Parathyroid adenoma (tissue), 2 donors: Measurements from ENCODE around the gene VSIG10L.

Experiments used
- H2AFZ ChIP-seq: fragments of 300-600 bp; sonication (generic); one replicate; pipeline ENCODE4 v1.7.0; 2017; ENCODE audit warnings: antibody characterized with exemption, mild to moderate bottlenecking
- H3K27ac ChIP-seq: fragments of 300-600 bp; sonication (generic); one replicate; pipeline ENCODE4 v1.7.0; 2017
- H3K27me3 ChIP-seq: fragments of 300-600 bp; sonication (generic); one replicate; pipeline ENCODE4 v1.7.0; 2017; ENCODE audit warnings: low read length; ENCODE audit not compliant: control insufficient read depth, insufficient read depth
- H3K36me3 ChIP-seq: fragments of 300-600 bp; sonication (generic); one replicate; pipeline ENCODE4 v1.7.0; 2017; ENCODE audit warnings: low read length; ENCODE audit not compliant: control insufficient read depth, insufficient read depth
- H3K4me1 ChIP-seq: fragments of 300-600 bp; sonication (generic); one replicate; pipeline ENCODE4 v1.7.0; 2017; ENCODE audit warnings: control low read depth
- H3K4me2 ChIP-seq: fragments of 300-600 bp; sonication (generic); one replicate; pipeline ENCODE4 v1.7.0; 2017; ENCODE audit warnings: low read length
- H3K4me3 ChIP-seq: fragments of 300-600 bp; sonication (generic); one replicate; pipeline ENCODE4 v1.7.0; 2017; ENCODE audit warnings: low read depth, low read length
- H3K79me2 ChIP-seq: fragments of 300-600 bp; sonication (generic); one replicate; pipeline ENCODE4 v1.7.0; 2017; ENCODE audit warnings: control low read depth
- H3K9ac ChIP-seq: fragments of 300-600 bp; sonication (generic); one replicate; pipeline ENCODE4 v1.7.0; 2017; ENCODE audit warnings: mild to moderate bottlenecking
- H3K9me3 ChIP-seq: fragments of 300-600 bp; sonication (generic); one replicate; pipeline ENCODE4 v1.7.0; 2017; ENCODE audit warnings: low read length; ENCODE audit not compliant: control insufficient read depth
- CTCF ChIP-seq: fragments of 300-600 bp; sonication (generic); IDR thresholded peaks from one replicate; pipeline ENCODE4 v1.7.0; 2017; ENCODE audit warnings: antibody characterized with exemption, mild to moderate bottlenecking
- donor health status: primary hyperparathyroidism.

The VSIG10L gene

GRCh38 chr19:51296336-51297093 lies 45.4 kb downstream of the VSIG10L start:
- peak; percentile 22 for TF ChIP-seq CTCF
- H3K36me3 ChIP-seq, result no peaks in the 10 kb centered on the region

GRCh38 chr19:51295382-51296126 lies 46.4 kb downstream of the VSIG10L start:
- Histone ChIP-seq H3K9me3 (no peaks in the 10 kb centered on the region), H3K4me2 (no peak overlapping the region), H3K79me2 (no peaks in the 10 kb centered on the region), H3K4me1 (peaks cover 7% of the 10 kb centered on the region), H2AFZ (peak overlapping the region; percentile 82), H3K27ac (no peak overlapping the region), H3K9ac (no peak overlapping the region), H3K27me3 (no peaks in the 10 kb centered on the region), H3K4me3 (no peak overlapping the region), H3K36me3 (no peaks in the 10 kb centered on the region)
- no peak for TF ChIP-seq CTCF

More at GRCh38 chr19:51296336-51297093, 45.4 kb downstream of the VSIG10L start:
- no peaks in the 10 kb centered on the region for H3K79me2 ChIP-seq
- H2AFZ ChIP-seq, result peak overlapping the region; percentile 30
- no peak overlapping the region for H3K4me2 ChIP-seq
- no peaks in the 10 kb centered on the region for H3K27me3 ChIP-seq
- H3K9ac ChIP-seq, result no peak overlapping the region
- H3K4me3 ChIP-seq, result no peak overlapping the region
- H3K4me1 ChIP-seq, result peaks cover 7% of the 10 kb centered on the region
- no peak overlapping the region for H3K27ac ChIP-seq
- H3K9me3 ChIP-seq, result no peaks in the 10 kb centered on the region

- H3K9me3 ChIP-seq, result no peaks in the 10 kb centered on the region
- H3K4me2 ChIP-seq, result no peak overlapping the region
- H3K27me3 ChIP-seq, result no peaks in the 10 kb centered on the region
- H3K4me1 ChIP-seq, result peaks cover 7% of the 10 kb centered on the region
- peak overlapping the region; percentile 82 for H2AFZ ChIP-seq
- no peak overlapping the region for H3K27ac ChIP-seq
- H3K9ac ChIP-seq, result no peak overlapping the region
- no peaks in the 10 kb centered on the region for H3K36me3 ChIP-seq
- no peak overlapping the region for H3K4me3 ChIP-seq
- no peaks in the 10 kb centered on the region for H3K79me2 ChIP-seq
- TF ChIP-seq CTCF, result no peak
Measured at GRCh38 chr19:51294977-51295375, 47.0 kb downstream of the VSIG10L start.

- no peak overlapping the region for H3K27ac ChIP-seq
- TF ChIP-seq CTCF, result no peak
- no peaks in the 10 kb centered on the region for H3K79me2 ChIP-seq
- no peak overlapping the region for H3K4me3 ChIP-seq
- no peak overlapping the region for H2AFZ ChIP-seq
- no peaks in the 10 kb centered on the region for H3K36me3 ChIP-seq
- H3K4me1 ChIP-seq, result peaks cover 7% of the 10 kb centered on the region
- H3K4me2 ChIP-seq, result no peak overlapping the region
- no peak overlapping the region for H3K9ac ChIP-seq
- H3K9me3 ChIP-seq, result no peaks in the 10 kb centered on the region
- no peaks in the 10 kb centered on the region for H3K27me3 ChIP-seq
Measured at GRCh38 chr19:51294211-51294976, 47.5 kb downstream of the VSIG10L start.
